DMS153 (cell line): ENCODE measurements around the gene DEFB126.
"Not testable (repeated sequence)": the region's sequence is repeated elsewhere in the genome, so short reads cannot be mapped to it uniquely, and the experiment has no call there.

Experiments
- DNase-seq: peaks from one replicate; lab custom pipeline; 2025; lab: John Stamatoyannopoulos, UW

DEFB126 gene, protein sequence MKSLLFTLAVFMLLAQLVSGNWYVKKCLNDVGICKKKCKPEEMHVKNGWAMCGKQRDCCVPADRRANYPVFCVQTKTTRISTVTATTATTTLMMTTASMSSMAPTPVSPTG

DNA sequence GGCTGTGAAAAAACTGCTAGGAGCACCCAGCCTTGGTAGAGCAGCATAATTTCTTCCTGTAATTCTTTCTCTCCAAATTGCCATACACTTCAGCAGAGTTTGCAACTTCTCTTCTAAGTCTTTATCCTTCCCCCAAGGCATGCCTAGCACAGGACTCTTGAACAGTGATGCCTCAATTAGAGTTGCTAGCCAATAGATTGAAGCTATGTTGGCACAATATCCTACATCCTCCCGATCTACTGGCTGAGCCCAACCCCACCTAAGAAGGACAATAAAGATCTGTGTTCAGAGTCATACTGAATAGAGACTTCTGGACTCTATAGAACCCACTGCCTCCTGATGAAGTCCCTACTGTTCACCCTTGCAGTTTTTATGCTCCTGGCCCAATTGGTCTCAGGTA is at the start of gene DEFB126:
Gene DEFB126, plus strand, starts transcription at position 301 of the 400 bp plus-strand sequence. Its CDS starts 39 bp downstream, at position 340.
- DNase-seq, result no peak

DNA sequence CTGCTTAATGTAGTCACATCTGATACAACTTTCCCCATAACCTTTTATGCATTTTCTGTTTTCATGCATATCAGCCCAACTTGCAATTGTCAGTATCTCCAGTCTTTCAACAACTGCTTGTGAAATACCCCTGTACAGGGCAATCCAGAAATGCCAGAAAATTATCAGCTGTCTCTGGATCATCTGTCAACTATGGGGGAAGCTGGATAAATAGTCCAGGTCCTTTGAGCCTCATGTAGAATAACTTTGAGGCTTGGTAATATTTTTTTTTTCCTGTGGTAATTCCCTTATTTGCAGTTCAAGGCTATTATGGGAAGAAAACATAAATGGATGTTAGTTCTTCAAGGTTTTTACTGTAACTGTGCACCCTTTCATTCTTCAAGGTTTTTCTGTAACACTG is 48.7 kb upstream of the DEFB126 start:
- no peak for DNase-seq

DNA sequence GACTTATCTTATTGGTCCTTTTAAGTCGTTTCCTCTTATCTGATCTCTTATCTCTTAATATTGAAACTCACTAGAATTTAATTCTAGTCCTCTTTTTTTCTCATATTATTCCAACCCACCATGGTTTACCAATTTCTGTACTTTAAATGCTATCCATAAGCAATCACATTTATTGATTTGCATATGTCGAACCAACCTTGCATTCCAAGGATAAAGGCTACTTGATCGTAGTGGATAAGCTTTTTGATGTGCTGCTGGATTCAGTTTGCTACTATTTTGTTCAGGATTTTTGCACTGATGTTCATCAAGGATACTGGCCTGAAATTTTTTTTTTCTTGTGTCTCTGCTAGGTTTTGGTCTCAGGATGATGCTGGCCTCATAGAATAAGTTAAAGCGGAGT is 47.2 kb upstream of the DEFB126 start:
- no peak for DNase-seq

GRCh38 chr20:97691-98090 is 44.7 kb upstream of the DEFB126 start:
- not testable (repeated sequence) for DNase-seq

DNA sequence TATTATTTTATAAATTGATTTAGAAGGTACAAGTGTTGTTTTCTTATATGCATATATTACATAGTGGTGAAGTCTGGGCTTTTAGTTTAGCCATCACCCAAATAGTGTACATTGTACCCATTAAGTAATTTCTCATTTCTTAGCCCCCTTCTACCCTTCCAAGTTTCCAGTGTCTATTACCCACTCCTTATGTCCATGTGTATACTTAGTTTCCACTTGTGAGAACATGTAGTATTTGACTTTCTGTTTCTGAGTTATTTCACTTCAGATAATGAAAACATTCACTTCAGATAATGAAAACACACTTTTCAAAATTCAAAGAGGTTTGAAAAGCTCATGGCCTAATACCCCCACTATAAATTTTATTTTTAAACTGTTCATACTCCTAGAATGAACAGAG is 40.4 kb upstream of the DEFB126 start:
- DNase-seq, result no peak

DNA sequence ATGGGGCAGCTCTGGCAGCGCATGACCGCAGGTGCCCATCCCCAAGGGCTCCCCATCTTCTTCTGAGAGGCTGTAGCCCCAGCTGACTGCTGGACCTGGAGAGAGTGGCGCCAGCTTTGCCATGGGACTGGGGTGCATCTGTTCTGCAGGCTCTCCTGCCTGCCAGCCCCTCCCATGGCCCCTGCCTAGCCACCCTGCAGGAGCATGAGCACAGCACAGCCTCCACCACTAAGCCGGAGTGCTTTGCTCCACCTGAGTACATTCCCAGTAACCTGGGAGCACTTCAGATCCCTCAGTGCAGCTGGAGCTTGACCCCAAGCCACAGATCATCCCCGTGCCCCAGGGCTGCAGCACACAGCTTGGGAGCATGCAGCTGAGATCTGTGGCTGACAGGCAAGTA is 38.9 kb upstream of the DEFB126 start:
- DNase-seq, result no peak

DNA sequence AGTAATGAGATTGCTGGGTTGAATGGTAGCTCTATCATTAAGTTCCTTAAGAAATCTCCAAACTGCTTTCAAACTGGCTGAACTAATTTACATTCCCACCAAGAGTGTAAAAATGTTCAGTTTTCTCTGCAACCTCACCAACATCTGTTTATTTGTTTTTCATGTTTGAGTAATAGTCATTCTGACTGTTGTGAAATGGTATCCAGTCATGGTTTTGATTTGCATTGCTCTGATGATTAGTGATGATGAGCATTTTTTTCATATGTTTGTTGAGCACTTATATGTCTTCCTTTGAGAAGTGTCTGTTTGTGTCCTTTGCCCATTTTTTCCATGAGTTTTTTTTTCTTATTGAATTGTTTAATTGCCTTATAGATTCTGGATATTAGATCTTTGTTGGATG is 30.0 kb upstream of the DEFB126 start:
- DNase-seq, result no peak

GRCh38 chr20:117518-117917 is 24.9 kb upstream of the DEFB126 start:
- no peak for DNase-seq

GRCh38 chr20:129786-130323 is 12.5 kb upstream of the DEFB126 start:
- not testable (repeated sequence) for DNase-seq

DNA sequence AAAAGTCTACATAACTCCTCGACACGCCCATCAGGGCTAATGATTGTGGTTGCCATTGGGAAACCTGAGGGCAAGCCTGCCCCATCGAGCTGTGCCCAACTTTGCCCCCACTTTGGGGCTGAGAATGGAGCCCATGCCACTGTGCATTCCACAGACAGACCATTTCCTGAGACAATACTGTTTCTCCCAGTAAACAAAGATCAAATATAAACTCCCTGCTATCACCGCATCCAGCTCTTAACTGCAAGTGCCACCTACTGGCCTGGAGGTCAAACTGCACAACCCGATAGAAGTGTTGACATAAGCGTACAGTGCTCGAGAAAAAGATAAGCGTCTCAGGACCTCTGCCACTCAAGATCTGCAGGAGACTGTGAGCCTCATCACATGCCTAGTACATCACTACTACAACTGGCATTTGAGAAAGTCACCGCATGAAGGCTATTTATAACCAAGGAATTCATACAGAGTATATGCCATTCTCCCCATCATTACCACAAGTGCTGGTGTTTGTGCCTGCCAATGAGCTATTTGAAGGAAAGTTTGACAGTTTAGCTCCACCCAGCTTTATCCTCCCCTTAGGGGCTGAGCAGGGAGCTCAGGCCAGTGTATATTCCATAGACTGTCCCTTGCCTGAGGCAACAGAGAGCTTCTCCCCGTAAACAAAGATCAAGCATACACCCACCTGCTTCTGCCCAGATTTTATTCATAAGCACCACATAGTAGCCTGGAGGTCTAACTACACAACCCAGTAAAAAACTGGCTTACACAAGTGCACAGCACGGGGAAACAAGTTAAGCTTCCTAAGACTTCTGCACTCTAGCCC is 4.5 kb upstream of the DEFB126 start:
- no peak for DNase-seq

GRCh38 chr20:145877-146276 is 3.5 kb downstream of the DEFB126 start:
- no peak for DNase-seq

DNA sequence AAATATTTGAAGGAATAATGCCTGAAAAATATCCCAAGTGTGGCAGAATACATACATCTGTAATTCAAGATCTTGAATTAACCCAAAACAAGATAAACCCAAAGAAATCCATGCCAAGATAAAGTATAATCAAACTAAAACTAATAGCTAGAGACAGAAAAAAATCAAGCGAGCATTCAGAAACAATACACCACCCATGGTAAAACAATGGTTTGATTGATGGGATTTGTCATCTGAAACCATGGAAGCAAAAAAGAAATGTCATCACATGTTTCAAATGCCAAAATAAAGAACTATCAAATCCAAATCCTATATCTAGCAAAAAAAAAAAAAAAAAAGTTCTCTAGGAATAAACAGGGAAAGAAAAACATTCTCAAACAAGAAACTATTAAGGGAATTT is 9.7 kb downstream of the DEFB126 start:
- no peak for DNase-seq

- no peak for DNase-seq
Measured at GRCh38 chr20:157154-157553, 14.8 kb downstream of the DEFB126 start, which contains the start of gene DEFB127. Gene DEFB127, plus strand, starts transcription at chr20:157454. Its CDS starts 91 bp downstream, at chr20:157545.

DNA sequence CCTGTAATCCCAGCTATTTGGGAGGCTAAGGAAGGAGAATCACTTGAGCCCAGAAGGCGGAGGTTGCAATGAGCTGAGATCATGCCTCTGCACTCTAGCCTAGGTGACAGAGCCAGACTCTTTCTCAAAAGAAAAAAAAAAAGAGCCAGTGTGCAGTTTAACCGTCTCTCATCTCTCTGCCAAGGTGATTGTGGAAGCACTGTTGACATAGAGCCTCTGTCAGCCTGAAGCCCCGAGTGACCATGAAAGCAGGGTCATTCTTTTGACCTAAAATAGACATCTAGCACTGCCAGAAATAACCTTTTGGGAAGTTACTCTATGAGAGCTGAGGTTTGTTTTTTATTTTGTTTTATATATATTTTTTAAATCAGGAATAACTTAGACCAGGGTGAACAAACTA is 22.2 kb downstream of the DEFB126 start:
- DNase-seq, result no peak

GRCh38 chr20:168876-169275 is 26.5 kb downstream of the DEFB126 start:
- DNase-seq, result no peak

DNA sequence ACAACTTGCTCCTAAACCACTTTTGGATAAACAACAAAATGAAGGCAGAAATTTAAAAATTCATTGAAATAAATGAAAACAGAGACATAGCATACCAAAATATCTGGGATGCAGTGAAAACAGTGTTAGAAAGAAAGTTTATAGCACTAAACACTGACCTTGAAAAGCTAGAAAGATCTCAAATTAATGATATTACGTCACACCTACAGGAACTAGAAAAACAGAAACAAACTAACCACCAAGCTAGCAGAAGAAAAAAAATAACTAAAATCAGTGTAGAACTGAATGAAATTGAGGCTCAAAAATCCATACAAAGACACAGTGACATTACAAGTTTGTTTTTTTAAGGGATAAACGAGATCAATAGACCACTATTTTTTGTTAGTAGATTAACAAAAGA is 41.9 kb downstream of the DEFB126 start:
- no peak for DNase-seq

DNA sequence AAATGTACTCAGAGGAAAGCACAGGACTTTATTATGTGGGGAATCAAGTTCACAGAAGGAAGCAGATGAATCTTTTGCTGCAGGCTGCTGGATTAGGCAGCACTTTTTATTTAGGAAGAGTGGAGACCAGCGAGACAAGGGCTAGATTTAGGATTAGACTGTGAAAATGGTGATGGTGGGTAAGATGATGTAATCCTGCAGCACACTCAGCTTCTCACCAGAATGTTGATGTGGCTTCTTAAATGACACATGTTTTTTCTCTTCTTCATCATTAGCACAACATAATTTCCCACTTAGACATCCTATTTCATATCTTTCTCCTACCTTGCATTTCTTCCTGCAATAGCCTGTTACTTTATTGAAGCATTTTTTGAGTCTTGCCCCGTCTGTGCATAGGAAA is 45.3 kb downstream of the DEFB126 start:
- DNase-seq, result no peak

- DNase-seq, result no peak
Measured at GRCh38 chr20:189611-190010, 47.2 kb downstream of the DEFB126 start, which contains the start of gene DEFB128. Gene DEFB128, minus strand, starts transcription at chr20:189711. Its CDS starts 88 bp downstream, at chr20:189623.
